GM12874 (cell line): ENCODE results near the gene CHRNG.

Experiments
- CTCF ChIP-seq: IDR thresholded peaks from 2 replicates; pipeline ENCODE4 v1.5.1; 2011; ENCODE audit warnings: low read depth, mild to moderate bottlenecking, control low read depth, low read length, moderate library complexity; ENCODE audit not compliant: insufficient read depth

Gene CHRNG

GRCh38 chr2:232508251-232508650, 31.2 kb upstream of the CHRNG start:
- no peak for TF ChIP-seq CTCF

GRCh38 chr2:232511336-232511890, 28.1 kb upstream of the CHRNG start:
- TF ChIP-seq CTCF: no peak

- TF ChIP-seq CTCF: no peak
Measured at GRCh38 chr2:232512602-232513001, 26.9 kb upstream of the CHRNG start.

- no peak for TF ChIP-seq CTCF
Measured at GRCh38 chr2:232513353-232513752, 26.1 kb upstream of the CHRNG start.

GRCh38 chr2:232515639-232516038, 23.9 kb upstream of the CHRNG start:
- no peak for TF ChIP-seq CTCF

- TF ChIP-seq CTCF: no peak
Measured at GRCh38 chr2:232516551-232516950, 22.9 kb upstream of the CHRNG start.

- TF ChIP-seq CTCF: no peak
Measured at GRCh38 chr2:232518844-232519243, 20.6 kb upstream of the CHRNG start.
